OCI-LY3 (cell line): ENCODE measurements around the gene SEMA5B.

Experiments used
- CTCF ChIP-seq: fragments of 200-600, 300-600 bp; sonication (generic); IDR thresholded peaks from 2 replicates; pipeline ENCODE4 v1.5.1; 2014; ENCODE audit warnings: antibody characterized with exemption, low read length, low read depth
- EZH2phosphoT487 ChIP-seq: fragments of 200-600 bp; shearing (Covaris generic); IDR thresholded peaks from 2 replicates; pipeline ENCODE4 v1.6.1; 2018; ENCODE audit warnings: antibody characterized with exemption, mixed run types, low read depth

- peak; percentile 24; the same call in 1 of the 2 replicates for TF ChIP-seq CTCF
- no peak for TF ChIP-seq EZH2phosphoT487
Observed at GRCh38 chr3:122948408-122948807, 79.2 kb downstream of the SEMA5B start.
